Caco-2 (cell line): ENCODE results near the gene LRRC75A. TPM values are rescaled to one million over a fixed set of nuclear protein-coding genes. Genes with fewer than 3 reads are reported as not detected.

Experiments used
- BruUV-seq: library from RNA; stranded (reverse); fragments of 400-500 nt; replicated peaks from 2 replicates; lab custom pipeline; 2021; lab: Mats Ljungman, UMichigan
- CTCF ChIA-PET: fragments of 300-600 bp; sonication (Branson Sonifier 250); formaldehyde crosslinking; loops from one replicate; lab custom pipeline; 2022; ENCODE audit warnings: antibody characterized with exemption; lab: Charles Lee
- POLR2A ChIA-PET: fragments of 300-600 bp; sonication (Branson Sonifier 250); formaldehyde crosslinking; loops from one replicate; lab custom pipeline; 2022; ENCODE audit warnings: antibody characterized with exemption; lab: Charles Lee
- DNase-seq, 2 experiments: peaks; one replicate each; pipeline versions ENCODE4 v3.0.0 to v3.0.0-alpha.2; 2020 to 2022
- H3K27me3 ChIP-seq: replicated peaks from 2 replicates; pipeline ENCODE4 v1.6.0; 2011; ENCODE audit warnings: low read length; ENCODE audit not compliant: control insufficient read depth, insufficient read depth
- H3K36me3 ChIP-seq: 2 replicates; pipeline ENCODE4 v1.5.1; 2011; ENCODE audit warnings: low read length; ENCODE audit not compliant: control insufficient read depth, insufficient read depth
- H3K4me1 ChIP-seq: fragments of 250-450 bp; sonication (Bioruptor Pico); 2 replicates; pipeline ENCODE4 v1.5.1; 2020; ENCODE audit warnings: mild to moderate bottlenecking
- H3K4me3 ChIP-seq: 2 replicates; pipeline ENCODE4 v1.5.1; 2011; ENCODE audit warnings: low read depth, mild to moderate bottlenecking, control low read depth, low read length
- H3K9me3 ChIP-seq: fragments of 250-450 bp; sonication (Bioruptor Pico); 2 replicates; pipeline ENCODE4 v1.5.1; 2020; ENCODE audit warnings: mild to moderate bottlenecking, moderate library complexity
- H3K27ac Mint-ChIP-seq: one replicate; pipeline ENCODE4 v1.8.0; 2022; ENCODE audit warnings: mixed read lengths; ENCODE audit not compliant: unreplicated experiment
- H3K27me3 Mint-ChIP-seq: one replicate; pipeline ENCODE4 v1.8.0; 2022; ENCODE audit warnings: mixed read lengths; ENCODE audit not compliant: insufficient read depth, unreplicated experiment
- H3K36me3 Mint-ChIP-seq: one replicate; pipeline ENCODE4 v1.8.0; 2022; ENCODE audit warnings: mild to moderate bottlenecking, mixed read lengths; ENCODE audit not compliant: insufficient read depth, unreplicated experiment
- H3K4me1 Mint-ChIP-seq: one replicate; pipeline ENCODE4 v1.8.0; 2022; ENCODE audit warnings: low read depth, mixed read lengths; ENCODE audit not compliant: unreplicated experiment
- H3K4me3 Mint-ChIP-seq: one replicate; pipeline ENCODE4 v1.8.0; 2022; ENCODE audit warnings: mild to moderate bottlenecking, moderate library complexity, mixed read lengths; ENCODE audit not compliant: unreplicated experiment
- H3K9me3 Mint-ChIP-seq: one replicate; pipeline ENCODE4 v1.8.0; 2022; ENCODE audit warnings: mixed read lengths; ENCODE audit not compliant: unreplicated experiment
- CTCF ChIP-seq, 2 experiments: fragments of 200-600 bp in 1 of 2; IDR thresholded peaks; 1 replicate in 1 of 2; 2 replicates in 1 of 2; pipeline versions ENCODE4 v1.5.1 to v1.8.0; 2011 to 2022; ENCODE audit warnings: antibody characterized with exemption in 1 of 2, control low read depth in 1 of 2, inconsistent platforms in 1 of 2, low read depth in 1 of 2, low read length in 1 of 2, mild to moderate bottlenecking in 1 of 2, moderate library complexity in 1 of 2; ENCODE audit not compliant: insufficient read depth in 1 of 2, severe bottlenecking in 1 of 2, unreplicated experiment in 1 of 2
- intact Hi-C: fragments of 100-400 bp; cut with micrococcal nuclease; formaldehyde crosslinking; loops from one replicate; pipeline ENCODE4 v1.10.0; 2022; ENCODE audit not compliant: unreplicated experiment
- total RNA-seq: library from RNA; stranded (reverse); gene quantifications from 2 replicates; pipeline ENCODE4 v1.2.3, GENCODE V29; 2022

LRRC75A gene
- total RNA-seq, 1 experiment from 2014 or later = 4.5 TPM

- POLR2A ChIA-PET = interaction anchor here (1.3 kb wide), 1 partner anchor 12 kb away, joined by 3 read pairs; no protein-coding TSS in a partner anchor
- CTCF ChIA-PET = interaction anchor here (1.1 kb wide), 1 partner anchor 13 kb away, joined by 3 read pairs; no protein-coding TSS in a partner anchor
- no peak for TF ChIP-seq CTCF (IDR thresholded peaks at IDR 0.05; ENCODE audit: insufficient read depth in 1 of 2, low read depth in 1 of 2, low read length in 1 of 2, severe bottlenecking in 1 of 2, unreplicated experiment in 1 of 2)
- H3K9me3 Mint-ChIP-seq = no peaks in the 10 kb centered on the region
- Histone ChIP-seq H3K27me3 (no peaks in the 10 kb centered on the region), H3K4me1 (no peaks in the 10 kb centered on the region), H3K4me3 (no peak overlapping the region), H3K9me3 (no peaks in the 10 kb centered on the region), H3K36me3 (no peaks in the 10 kb centered on the region)
- H3K36me3 Mint-ChIP-seq = no peaks in the 10 kb centered on the region
- DNase-seq = no peak
- H3K27me3 Mint-ChIP-seq = no peaks in the 10 kb centered on the region
- H3K4me1 Mint-ChIP-seq = no peaks in the 10 kb centered on the region
- no peak overlapping the region for H3K27ac Mint-ChIP-seq
- BruUV-seq = no TSS peak
- intact Hi-C loops = no loop called here
- no peak overlapping the region for H3K4me3 Mint-ChIP-seq
Observed at GRCh38 chr17:16425698-16426659, 66.0 kb downstream of the LRRC75A start.

- Mint-ChIP-seq H3K9me3 (no peaks in the 10 kb centered on the region), H3K4me1 (no peaks in the 10 kb centered on the region), H3K36me3 (no peaks in the 10 kb centered on the region), H3K4me3 (no peak overlapping the region), H3K27me3 (no peaks in the 10 kb centered on the region), H3K27ac (no peak overlapping the region)
- no peaks in the 10 kb centered on the region for H3K36me3 ChIP-seq
- no peaks in the 10 kb centered on the region for H3K27me3 ChIP-seq
- no peak for DNase-seq
- no peaks in the 10 kb centered on the region for H3K9me3 ChIP-seq
- no peaks in the 10 kb centered on the region for H3K4me1 ChIP-seq
- intact Hi-C loops = no loop called here
- no TSS peak for BruUV-seq
- H3K4me3 ChIP-seq = no peak overlapping the region
- CTCF ChIA-PET = interaction anchor here (1.1 kb wide), 1 partner anchor 13 kb away, joined by 3 read pairs; no protein-coding TSS in a partner anchor
- no peak for TF ChIP-seq CTCF (IDR thresholded peaks at IDR 0.05; ENCODE audit: insufficient read depth in 1 of 2, low read depth in 1 of 2, low read length in 1 of 2, severe bottlenecking in 1 of 2, unreplicated experiment in 1 of 2)
- POLR2A ChIA-PET = interaction anchor here (1.3 kb wide), 1 partner anchor 13 kb away, joined by 3 read pairs; no protein-coding TSS in a partner anchor
Observed at GRCh38 chr17:16425202-16425601, 66.8 kb downstream of the LRRC75A start.

GRCh38 chr17:16423226-16423872 is 68.6 kb downstream of the LRRC75A start:
- Mint-ChIP-seq H3K27me3 (no peaks in the 10 kb centered on the region), H3K4me1 (no peaks in the 10 kb centered on the region), H3K4me3 (no peak overlapping the region), H3K27ac (no peak overlapping the region), H3K36me3 (no peaks in the 10 kb centered on the region), H3K9me3 (no peaks in the 10 kb centered on the region)
- intact Hi-C loops = no loop called here
- H3K4me1 ChIP-seq = peaks cover 5% of the 10 kb centered on the region
- no peak for DNase-seq
- CTCF ChIA-PET = no interaction called here
- no peak for TF ChIP-seq CTCF (IDR thresholded peaks at IDR 0.05; ENCODE audit: insufficient read depth in 1 of 2, low read depth in 1 of 2, low read length in 1 of 2, severe bottlenecking in 1 of 2, unreplicated experiment in 1 of 2)
- no peaks in the 10 kb centered on the region for H3K9me3 ChIP-seq
- H3K4me3 ChIP-seq = no peak overlapping the region
- no peaks in the 10 kb centered on the region for H3K27me3 ChIP-seq
- no peaks in the 10 kb centered on the region for H3K36me3 ChIP-seq
- BruUV-seq = no TSS peak
- POLR2A ChIA-PET = interaction anchor here (2.3 kb wide), 1 partner anchor 15 kb away, joined by 9 read pairs; no protein-coding TSS in a partner anchor
